Natural killer cell treated with Interleukin-12 subunit alpha and Interleukin-12 subunit beta and Interleukin-15 and Interleukin-18, amount 100 ng/mL, for 72 hours (primary cell): ENCODE measurements around the gene CFAP157. TPM values are rescaled to one million over a fixed set of nuclear protein-coding genes. Genes with fewer than 3 reads are reported as not detected.
A peak's percentile ranks its signal among the peaks of the same experiment; 100 is the strongest.

Source experiments
- ATAC-seq, 2 donors: fragments of 150-1000 bp; cut with Tn5 transposase in 1 of 2; sonication (Bioruptor Pico), chemical (Tn5 transposase) in 1 of 2; 2 replicates each; pipeline ENCODE4 v1.10.0; 2021
- DNase-seq: peaks from one replicate; pipeline ENCODE4 v3.0.0; 2022; ENCODE audit warnings: low spot score
- H3K27ac Mint-ChIP-seq, 2 donors: 1 replicate in 1 of 2; 2 replicates in 1 of 2; pipeline ENCODE4 v1.8.0; 2022; ENCODE audit warnings: mixed read lengths in 2 of 2, mild to moderate bottlenecking in 1 of 2, moderate library complexity in 1 of 2
- H3K27me3 Mint-ChIP-seq, 2 donors: 1 replicate in 1 of 2; 2 replicates in 1 of 2; pipeline ENCODE4 v1.8.0; 2022; ENCODE audit warnings: mixed read lengths in 2 of 2
- H3K36me3 Mint-ChIP-seq: one replicate; pipeline ENCODE4 v1.8.0; 2022; ENCODE audit warnings: mixed read lengths
- H3K4me1 Mint-ChIP-seq, 2 donors: 1 replicate in 1 of 2; 2 replicates in 1 of 2; pipeline ENCODE4 v1.8.0; 2022; ENCODE audit warnings: low read depth in 2 of 2, mixed read lengths in 2 of 2, mild to moderate bottlenecking in 1 of 2
- H3K4me3 Mint-ChIP-seq: one replicate; pipeline ENCODE4 v1.8.0; 2022; ENCODE audit warnings: mixed read lengths
- H3K9me3 Mint-ChIP-seq: 2 replicates; pipeline ENCODE4 v1.8.0; 2022; ENCODE audit warnings: mixed read lengths
- total RNA-seq, 2 donors: library from RNA; stranded (reverse); gene quantifications; one replicate each; pipeline ENCODE4 v1.2.3, GENCODE V29; 2022

The CFAP157 gene
- total RNA-seq, 2 donors from 2014 or later, result not detected

DNA sequence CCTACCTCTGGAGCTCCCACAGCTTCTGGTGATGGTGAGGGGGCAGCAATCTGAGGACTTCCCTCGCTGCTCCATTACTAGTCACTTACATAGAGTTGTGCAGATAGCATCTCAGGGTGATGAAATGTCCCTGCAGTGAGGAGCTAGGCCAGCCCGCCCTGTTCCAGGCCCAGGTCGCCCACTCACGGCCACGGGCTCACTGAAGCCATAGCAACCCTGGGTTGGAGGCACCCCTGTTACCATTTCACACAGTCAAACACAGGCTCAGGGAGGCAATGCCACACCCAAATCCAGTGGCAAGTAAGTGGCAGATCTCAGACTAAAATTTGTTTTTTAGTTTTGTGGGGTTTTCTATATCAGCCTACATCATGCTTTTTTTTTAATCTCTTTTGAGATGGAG is 52.1 kb downstream of the CFAP157 start:
- DNase-seq, result peak; percentile 31
- Mint-ChIP-seq H3K9me3 (no peaks in the 10 kb centered on the region), H3K36me3 (no peaks in the 10 kb centered on the region), H3K4me1 (peaks cover 13 to 18% of the 10 kb centered on the region in 2 donors), H3K27me3 (no peaks in the 10 kb centered on the region), H3K4me3 (no peak overlapping the region), H3K27ac (peak overlapping the region; percentile 29 to 38)
- ATAC-seq, result no peak

DNA sequence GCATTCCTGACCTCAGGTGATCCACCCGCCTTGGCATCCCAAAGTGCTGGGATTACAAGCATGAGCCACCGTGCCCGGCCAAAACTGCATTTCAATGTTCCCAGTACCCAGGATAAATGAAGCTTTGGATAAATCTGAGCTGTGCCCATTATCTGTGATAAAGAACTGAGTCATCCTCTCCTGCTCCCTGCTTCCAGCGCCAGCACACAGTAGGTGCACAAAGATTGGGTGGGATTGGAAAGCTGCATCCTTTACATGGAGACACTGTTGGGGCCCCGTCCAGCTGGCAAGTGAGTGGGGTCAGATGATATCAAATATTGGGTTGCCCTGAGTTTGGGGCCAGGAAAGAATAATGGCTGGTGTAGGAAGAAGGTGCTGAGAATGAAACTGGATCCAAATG is 54.3 kb downstream of the CFAP157 start:
- H3K27me3 Mint-ChIP-seq, result no peaks in the 10 kb centered on the region
- peaks cover under 1% of the 10 kb centered on the region for H3K36me3 Mint-ChIP-seq
- no peak overlapping the region for H3K27ac Mint-ChIP-seq
- no peaks in the 10 kb centered on the region for H3K9me3 Mint-ChIP-seq
- DNase-seq (no peak), ATAC-seq (no peak)
- peaks cover 35% of the 10 kb centered on the region in 2 donors for H3K4me1 Mint-ChIP-seq
- H3K4me3 Mint-ChIP-seq, result no peak overlapping the region

DNA sequence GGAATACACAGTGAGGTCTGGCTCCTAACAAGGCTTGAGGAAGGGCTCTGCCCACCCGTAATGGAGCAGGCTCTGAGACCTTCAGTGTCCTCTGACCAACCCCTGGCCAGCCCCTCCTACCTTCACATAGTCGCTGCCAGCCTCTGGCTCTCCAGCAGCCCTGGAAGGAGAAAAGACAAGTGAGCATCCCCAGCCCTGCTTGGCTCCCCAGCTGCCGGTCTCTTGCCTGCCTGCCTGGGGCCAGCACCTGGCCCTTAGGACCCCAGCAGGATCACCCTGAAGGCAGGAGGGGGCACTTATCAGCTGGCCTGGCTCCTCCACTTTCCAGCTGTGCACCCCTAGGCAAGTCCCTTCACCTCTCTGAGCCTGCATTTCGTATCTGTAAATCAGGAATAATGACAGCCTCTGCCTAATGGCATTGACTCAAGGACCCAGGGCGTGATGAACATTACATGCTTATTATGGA is 54.7 kb downstream of the CFAP157 start:
- DNase-seq (peak; percentile 47), ATAC-seq (no peak)
- Mint-ChIP-seq H3K27me3 (no peaks in the 10 kb centered on the region), H3K9me3 (no peaks in the 10 kb centered on the region), H3K4me3 (no peak overlapping the region), H3K4me1 (peaks cover 39% of the 10 kb centered on the region in 2 donors), H3K36me3 (peaks cover 5% of the 10 kb centered on the region), H3K27ac (peak overlapping the region; percentile 96 to 99)

DNA sequence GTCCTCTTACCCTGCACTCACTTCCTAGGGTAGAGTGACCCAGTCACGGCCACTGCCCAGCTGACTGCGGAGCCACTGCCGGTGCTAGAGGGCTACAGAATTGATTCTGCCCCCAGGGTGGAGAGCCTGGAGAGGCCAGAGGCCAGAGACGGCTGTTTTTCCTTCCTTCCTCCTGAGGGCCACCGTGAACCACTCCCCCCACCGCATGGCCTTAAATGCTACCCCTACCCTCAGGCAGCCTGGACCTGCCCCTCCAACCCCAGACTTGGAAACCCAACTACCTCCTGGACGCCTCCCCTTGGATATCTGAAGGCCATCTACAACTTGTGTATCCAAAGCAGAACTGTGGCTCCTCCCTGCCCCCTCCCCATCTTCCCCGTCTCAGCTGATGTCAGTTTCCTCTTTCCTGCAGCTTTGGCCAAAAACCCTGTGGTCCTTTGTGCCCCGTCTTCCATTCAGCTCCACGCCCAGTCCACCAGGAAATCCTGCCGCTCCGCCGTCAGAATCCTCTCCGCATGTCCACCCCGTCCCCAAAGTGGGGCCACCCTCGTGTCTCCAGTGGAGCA is 55.4 kb downstream of the CFAP157 start:
- ATAC-seq, result no peak
- Mint-ChIP-seq H3K4me3 (no peak overlapping the region), H3K27ac (peak overlapping the region; percentile 96 to 99), H3K36me3 (peaks cover 5% of the 10 kb centered on the region), H3K27me3 (no peaks in the 10 kb centered on the region), H3K4me1 (peaks cover 45 to 46% of the 10 kb centered on the region in 2 donors), H3K9me3 (no peaks in the 10 kb centered on the region)
- no peak for DNase-seq

DNA sequence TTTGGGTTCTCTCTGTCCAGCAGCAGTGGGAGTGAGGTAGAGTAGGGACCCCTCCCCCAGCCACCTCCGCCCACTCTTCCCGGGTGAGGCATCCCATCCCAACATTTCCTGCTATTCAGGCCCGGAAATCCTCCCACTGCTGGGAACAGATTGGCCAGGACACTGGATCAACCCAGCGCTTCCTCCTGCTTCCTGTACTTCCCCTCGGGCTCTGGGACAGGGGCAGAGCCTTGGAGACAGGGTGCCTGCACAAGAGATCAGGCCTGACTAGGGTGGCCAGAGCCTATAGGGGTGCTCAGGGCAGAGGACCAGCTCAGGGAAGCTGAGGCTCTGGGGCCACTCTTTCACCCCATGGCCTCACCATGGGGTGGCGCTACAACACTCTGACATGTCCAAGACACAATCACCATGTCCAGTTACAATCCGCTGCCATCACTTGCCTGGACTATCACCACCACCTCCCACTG is 57.2 kb downstream of the CFAP157 start:
- Mint-ChIP-seq H3K27me3 (no peaks in the 10 kb centered on the region), H3K9me3 (no peaks in the 10 kb centered on the region), H3K36me3 (peaks cover 8% of the 10 kb centered on the region), H3K4me1 (peaks cover 51 to 58% of the 10 kb centered on the region in 2 donors), H3K4me3 (no peak overlapping the region), H3K27ac (peak overlapping the region; percentile 96 to 99)
- DNase-seq, result no peak
- peak; percentile 66 to 71 for ATAC-seq

DNA sequence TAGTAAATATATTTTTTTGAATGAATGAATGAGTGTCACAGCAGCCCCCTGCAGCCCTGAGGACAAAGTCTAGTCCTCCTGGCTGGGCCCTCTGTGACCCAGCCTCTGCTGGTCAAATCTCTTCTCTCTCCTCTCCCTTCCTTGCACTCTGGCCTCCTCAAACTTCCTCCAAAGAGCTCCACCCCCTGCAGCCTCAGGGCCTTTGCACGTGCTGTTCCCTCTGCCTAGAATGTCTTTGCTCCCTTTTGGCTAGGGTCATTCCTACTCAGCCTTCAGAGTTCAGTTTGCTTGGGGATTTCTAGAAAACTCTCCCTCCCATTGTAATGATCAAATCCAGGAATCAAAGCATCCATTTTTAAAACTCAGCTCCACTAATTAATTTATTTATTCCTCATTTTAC is 58.6 kb downstream of the CFAP157 start:
- Mint-ChIP-seq H3K9me3 (no peaks in the 10 kb centered on the region), H3K27me3 (no peaks in the 10 kb centered on the region), H3K36me3 (peaks cover 10% of the 10 kb centered on the region), H3K4me3 (no peak overlapping the region), H3K27ac (peak overlapping the region; percentile 96 to 99), H3K4me1 (peaks cover 59 to 68% of the 10 kb centered on the region in 2 donors)
- ATAC-seq (no peak), DNase-seq (no peak)

Other genes starting within 250 kb of the CFAP157 start
- 1 to 10 TPM; 4.0 to 8.1 TPM for gene STXBP1, start 94.7 kb upstream of the CFAP157 start, total RNA-seq
- gene PTRH1, start 8.7 kb downstream of the CFAP157 start, total RNA-seq, result 10 to 100 TPM; 12.8 to 17.6 TPM
- gene TTC16, start 9.1 kb downstream of the CFAP157 start, total RNA-seq, result 1 to 10 TPM; 3.8 to 8.1 TPM
- gene TOR2A, start 28.3 kb downstream of the CFAP157 start, total RNA-seq, result 10 to 100 TPM; 20.4 to 31.9 TPM
- gene SH2D3C, start 71.7 kb downstream of the CFAP157 start, total RNA-seq, result 10 to 100 TPM; 23.9 to 29.1 TPM
- gene CDK9, start 79.0 kb downstream of the CFAP157 start, total RNA-seq, result 100 to 1,000 TPM; 119 to 132 TPM
- 100 to 1,000 TPM in 1 of 2 donors, 10 to 100 TPM in 1; 96.0 to 150 TPM for gene FPGS, start 95.9 kb downstream of the CFAP157 start, total RNA-seq
- gene ENG, start 147.7 kb downstream of the CFAP157 start, total RNA-seq, result 10 to 100 TPM; 12.7 to 34.1 TPM
- 10 to 100 TPM; 11.5 to 13.0 TPM for gene AK1, start 170.7 kb downstream of the CFAP157 start, total RNA-seq
- gene ST6GALNAC6, start 192.6 kb downstream of the CFAP157 start, total RNA-seq, result 10 to 100 TPM; 53.4 to 67.2 TPM
- 10 to 100 TPM; 17.5 to 44.5 TPM for gene ST6GALNAC4, start 210.1 kb downstream of the CFAP157 start, total RNA-seq
- 1 to 10 TPM; 2.7 to 3.7 TPM for gene PIP5KL1, start 223.8 kb downstream of the CFAP157 start, total RNA-seq
- 10 to 100 TPM; 47.9 to 74.4 TPM for gene DPM2, start 230.9 kb downstream of the CFAP157 start, total RNA-seq